Liver (tissue), 3 donors: Measurements from ENCODE around the gene CIITA.

Source experiments
- CTCF ChIP-seq: fragments of 150-350 bp; IDR thresholded peaks from 2 replicates; pipeline ENCODE4 v1.5.1; 2017; ENCODE audit warnings: improper control_type of control experiment, low read depth, low read length; ENCODE audit not compliant: missing input control
- EGR1 ChIP-seq, 2 donors: IDR thresholded peaks; 2 replicates each; pipeline ENCODE4 v1.6.1; 2016 to 2018; ENCODE audit warnings: antibody characterized with exemption in 2 of 2, low read depth in 2 of 2
- RAD21 ChIP-seq, 2 donors: IDR thresholded peaks; 2 replicates each; pipeline ENCODE4 v1.6.1; 2016; ENCODE audit warnings: antibody characterized with exemption in 2 of 2, mild to moderate bottlenecking in 2 of 2
- SP1 ChIP-seq: IDR thresholded peaks from 2 replicates; pipeline ENCODE4 v1.6.1; 2018; ENCODE audit warnings: antibody characterized with exemption, mild to moderate bottlenecking
- TAF1 ChIP-seq: conservative IDR thresholded peaks from 2 replicates; pipeline ENCODE4 v1.6.1; 2016; ENCODE audit warnings: antibody characterized with exemption, mild to moderate bottlenecking
- TF ChIP-seq, protein P1 (sequence below): IDR thresholded peaks from 2 replicates; pipeline ENCODE4 v1.6.1; 2016; ENCODE audit warnings: antibody characterized with exemption
- TF ChIP-seq, protein P2 (sequence below): IDR thresholded peaks from 2 replicates; pipeline ENCODE4 v1.6.1; 2016; ENCODE audit warnings: antibody characterized with exemption
- donor health status: healthy.
- donor health status: healthy.

GRCh38 chr16:10938796-10939648 lies 62.0 kb downstream of the CIITA start:
- TF ChIP-seq CTCF, result no peak
- peak; percentile 56 for TF ChIP-seq SP1
- TF ChIP-seq, protein P1, sequence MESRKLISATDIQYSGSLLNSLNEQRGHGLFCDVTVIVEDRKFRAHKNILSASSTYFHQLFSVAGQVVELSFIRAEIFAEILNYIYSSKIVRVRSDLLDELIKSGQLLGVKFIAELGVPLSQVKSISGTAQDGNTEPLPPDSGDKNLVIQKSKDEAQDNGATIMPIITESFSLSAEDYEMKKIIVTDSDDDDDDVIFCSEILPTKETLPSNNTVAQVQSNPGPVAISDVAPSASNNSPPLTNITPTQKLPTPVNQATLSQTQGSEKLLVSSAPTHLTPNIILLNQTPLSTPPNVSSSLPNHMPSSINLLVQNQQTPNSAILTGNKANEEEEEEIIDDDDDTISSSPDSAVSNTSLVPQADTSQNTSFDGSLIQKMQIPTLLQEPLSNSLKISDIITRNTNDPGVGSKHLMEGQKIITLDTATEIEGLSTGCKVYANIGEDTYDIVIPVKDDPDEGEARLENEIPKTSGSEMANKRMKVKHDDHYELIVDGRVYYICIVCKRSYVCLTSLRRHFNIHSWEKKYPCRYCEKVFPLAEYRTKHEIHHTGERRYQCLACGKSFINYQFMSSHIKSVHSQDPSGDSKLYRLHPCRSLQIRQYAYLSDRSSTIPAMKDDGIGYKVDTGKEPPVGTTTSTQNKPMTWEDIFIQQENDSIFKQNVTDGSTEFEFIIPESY, result no peak
- TF ChIP-seq, protein P2, sequence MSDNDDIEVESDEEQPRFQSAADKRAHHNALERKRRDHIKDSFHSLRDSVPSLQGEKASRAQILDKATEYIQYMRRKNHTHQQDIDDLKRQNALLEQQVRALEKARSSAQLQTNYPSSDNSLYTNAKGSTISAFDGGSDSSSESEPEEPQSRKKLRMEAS, result peak; percentile 51
- TF ChIP-seq EGR1 (IDR thresholded peaks at IDR 0.05; ENCODE audit: low read depth in 2 of 2), result no peak
- TF ChIP-seq RAD21 (IDR thresholded peaks at IDR 0.05), result no peak
- no peak for TF ChIP-seq TAF1
